Choroid plexus epithelial cell (primary cell): Measurements from ENCODE around the gene MALRD1.

Experiments
- DNase-seq: peaks from one replicate; pipeline ENCODE4 v3.0.0-alpha.2; 2010; ENCODE audit warnings: low read depth
- H3K4me3 ChIP-seq: 2 replicates; pipeline ENCODE4 v1.5.1; 2011; ENCODE audit warnings: low read depth, mild to moderate bottlenecking, control low read depth, low read length, moderate library complexity
- CTCF ChIP-seq: conservative IDR thresholded peaks from 2 replicates; pipeline ENCODE4 v1.5.1; 2011; ENCODE audit warnings: low read depth, mild to moderate bottlenecking, control low read depth, inconsistent platforms, low read length, moderate library complexity

Gene MALRD1

GRCh38 chr10:19049567-19049966 is 966 bp downstream of the MALRD1 start:
- no peak for TF ChIP-seq CTCF
- no peak for DNase-seq
- H3K4me3 ChIP-seq = no peak overlapping the region

GRCh38 chr10:19054289-19054835 is 5.8 kb downstream of the MALRD1 start:
- no peak overlapping the region for H3K4me3 ChIP-seq
- no peak for DNase-seq
- TF ChIP-seq CTCF = no peak

GRCh38 chr10:19058046-19058445 is 9.4 kb downstream of the MALRD1 start:
- H3K4me3 ChIP-seq = no peak overlapping the region
- TF ChIP-seq CTCF = no peak
- DNase-seq = no peak

GRCh38 chr10:19063986-19064385 is 15.4 kb downstream of the MALRD1 start:
- TF ChIP-seq CTCF = no peak
- no peak overlapping the region for H3K4me3 ChIP-seq
- no peak for DNase-seq

GRCh38 chr10:19071946-19072345 is 23.3 kb downstream of the MALRD1 start:
- DNase-seq = no peak
- H3K4me3 ChIP-seq = no peak overlapping the region
- TF ChIP-seq CTCF = no peak

- no peak overlapping the region for H3K4me3 ChIP-seq
- peak; percentile 9 for DNase-seq
- TF ChIP-seq CTCF = no peak
These were observed 28.7 kb downstream of the MALRD1 start for GRCh38 chr10:19077276-19077675.

- no peak for TF ChIP-seq CTCF
- no peak for DNase-seq
- H3K4me3 ChIP-seq = no peak overlapping the region
These were observed 48.0 kb downstream of the MALRD1 start for GRCh38 chr10:19096501-19097073.
